GM12878 (cell line): ENCODE data around the gene ZNF526. TPM values are rescaled to one million over a fixed set of nuclear protein-coding genes. Genes with fewer than 3 reads are reported as not detected.

Experiments used
- ATAC-seq: fragments of 200-7000 bp; cut with Tn5 transposase; 3 replicates; pipeline ENCODE4 v1.9.1; 2020; ENCODE audit warnings: mild to moderate bottlenecking, moderate library complexity
- BruUV-seq: library from RNA; stranded (reverse); fragments of 400-500 nt; replicated peaks from 2 replicates; lab custom pipeline; 2021; lab: Mats Ljungman, UMichigan
- CTCF ChIA-PET: fragments of 300-600 bp; sonication (Branson Sonifier 250); formaldehyde crosslinking; extraction: SDS; loops from one replicate; lab custom pipeline; 2021; ENCODE audit warnings: inconsistent platforms; lab: Yijun Ruan, JAX
- POLR2A ChIA-PET: fragments of 350-600 bp; formaldehyde crosslinking; extraction: SDS; loops from one replicate; lab custom pipeline; 2021; ENCODE audit warnings: inconsistent platforms; lab: Charles Lee
- RAD21 ChIA-PET: fragments of 300-600 bp; sonication (Branson Sonifier 250); formaldehyde crosslinking; loops from one replicate; lab custom pipeline; 2023; ENCODE audit warnings: antibody characterized with exemption; ENCODE audit not compliant: unreplicated experiment; lab: Charles Lee
- SMC1A ChIA-PET: fragments of 300-600 bp; sonication (Branson Sonifier 250); formaldehyde crosslinking; loops from one replicate; lab custom pipeline; 2023; ENCODE audit not compliant: unreplicated experiment, uncharacterized antibody; lab: Charles Lee
- DNase-seq: peaks from one replicate; pipeline ENCODE4 v3.0.0-alpha.2; 2011; ENCODE audit warnings: low read depth, low spot score
- FAIRE-seq: peaks from 3 replicates; lab custom pipeline; 2011; peaks lifted over from hg19 to GRCh38; lab: Jason Lieb, UNC
- H2AFZ ChIP-seq: 2 replicates; pipeline ENCODE4 v1.6.0; 2011; ENCODE audit warnings: low read depth, low read length, control low read depth; ENCODE audit not compliant: control insufficient read depth
- H3K27ac ChIP-seq: 2 replicates; pipeline ENCODE4 v1.5.1; 2011; ENCODE audit warnings: control low read depth; ENCODE audit not compliant: control insufficient read depth, insufficient read depth
- H3K27me3 ChIP-seq, 2 experiments: replicated peaks in 1 of 2; 2 replicates each; pipeline versions ENCODE4 v1.6.0 to v1.6.1; 2011; ENCODE audit warnings: low read length in 1 of 2; ENCODE audit not compliant: control insufficient read depth in 2 of 2, insufficient read depth in 2 of 2
- H3K36me3 ChIP-seq, 2 experiments: 2 replicates each; pipeline ENCODE4 v1.5.1; 2011; ENCODE audit warnings: low read length in 1 of 2; ENCODE audit not compliant: control insufficient read depth in 2 of 2, insufficient read depth in 2 of 2
- H3K4me1 ChIP-seq: 2 replicates; pipeline ENCODE4 v1.6.1; 2011; ENCODE audit warnings: mild to moderate bottlenecking, low read length, moderate library complexity, mixed read lengths; ENCODE audit not compliant: control insufficient read depth, insufficient read depth
- H3K4me2 ChIP-seq: 2 replicates; pipeline ENCODE4 v1.6.0; 2011; ENCODE audit warnings: control low read depth; ENCODE audit not compliant: control insufficient read depth, insufficient read depth
- H3K4me3 ChIP-seq: fragments of 200-600 bp; sonication (generic); 2 replicates; pipeline ENCODE4 v1.5.1; 2016
- H3K79me2 ChIP-seq: 2 replicates; pipeline ENCODE4 v1.6.0; 2011; ENCODE audit warnings: low read length; ENCODE audit not compliant: control insufficient read depth, insufficient read depth
- H3K9ac ChIP-seq: 2 replicates; pipeline ENCODE4 v1.8.0; 2011; ENCODE audit warnings: low read length, control low read depth, mixed read lengths; ENCODE audit not compliant: control insufficient read depth, insufficient read depth
- H3K9me3 ChIP-seq: replicated peaks from 3 replicates; pipeline ENCODE4 v1.5.1; 2011; ENCODE audit warnings: mild to moderate bottlenecking, low read length; ENCODE audit not compliant: control insufficient read depth, insufficient read depth
- H4K20me1 ChIP-seq: 2 replicates; pipeline ENCODE4 v1.6.0; 2011; ENCODE audit not compliant: control insufficient read depth, insufficient read depth
- ATF7 ChIP-seq: fragments of 450-650 bp; IDR thresholded peaks from 2 replicates; pipeline ENCODE4 v1.6.1; 2016; ENCODE audit warnings: low read depth, mild to moderate bottlenecking
- CEBPB ChIP-seq, 2 experiments: fragments of 150-350 bp in 1 of 2; IDR thresholded peaks; 2 replicates each; pipeline ENCODE4 v1.6.1; 2012 to 2014; ENCODE audit warnings: low read depth in 2 of 2, low read length in 2 of 2, borderline replicate concordance in 1 of 2, inconsistent platforms in 1 of 2
- EP300 ChIP-seq, 2 experiments: fragments of 150-350 bp in 1 of 2; IDR thresholded peaks; 2 replicates each; pipeline ENCODE4 v1.6.1; 2011 to 2012; ENCODE audit warnings: low read depth in 2 of 2, low read length in 2 of 2, borderline replicate concordance in 1 of 2, improper control_type of control experiment in 1 of 2, inconsistent platforms in 1 of 2; ENCODE audit not compliant: control insufficient read depth in 1 of 2
- JUNB ChIP-seq: IDR thresholded peaks from 2 replicates; pipeline ENCODE4 v1.6.1; 2016; ENCODE audit warnings: antibody characterized with exemption, mild to moderate bottlenecking
- MEF2B ChIP-seq: fragments of 450-650 bp; IDR thresholded peaks from 2 replicates; pipeline ENCODE4 v1.6.1; 2018; ENCODE audit warnings: mild to moderate bottlenecking, moderate library complexity; ENCODE audit not compliant: partially characterized antibody, poor library complexity, severe bottlenecking
- SKIL ChIP-seq: fragments of 450-650 bp; IDR thresholded peaks from 2 replicates; pipeline ENCODE4 v1.6.1; 2017; ENCODE audit warnings: mild to moderate bottlenecking, low read depth, inconsistent platforms; ENCODE audit not compliant: poor library complexity, severe bottlenecking
- WGBS: methylation state at CpG from one replicate; pipeline ENCODE4 v1.1.6; 2016; ENCODE audit warnings: low lambda C conversion rate; ENCODE audit not compliant: insufficient replicate concordance, insufficient coverage; ENCODE audit errors: missing lambda C conversion rate; 5-methylcytosine and 5-hydroxymethylcytosine counted together
- in situ Hi-C: fragments of 300-500 bp; cut with MboI; formaldehyde crosslinking; loops from 9 replicates; pipeline ENCODE4 v1.14.3; 2018; ENCODE audit warnings: mixed read lengths
- intact Hi-C: fragments of 100-400 bp; cut with micrococcal nuclease; formaldehyde crosslinking; loops from one replicate; pipeline ENCODE4 v1.14.2; 2022; ENCODE audit not compliant: unreplicated experiment
- polyA plus RNA-seq, 11 experiments: library from polyadenylated mRNA; depleted of rRNA in 4 of 11; unstranded in 6 of 11; stranded (reverse) in 5 of 11; fragments of >200 nt; fragmentation: Nextera tagmentation in 4 of 11; fragmentation: Illumina TruSeq in 1 of 11; extraction: Ambion mirVana in 4 of 11; extraction: Trizol in 1 of 11; gene quantifications; 1 replicate in 1 of 11; 2 replicates in 10 of 11; pipeline versions ENCODE4 v1.2.1 to v1.2.3, GENCODE V29; 2011 to 2016; ENCODE audit warnings: inconsistent platforms in 2 of 11, missing spikeins in 2 of 11, low read depth in 1 of 11
- total RNA-seq, 4 experiments: library from RNA; depleted of rRNA in 3 of 4; stranded (reverse); fragments of >200 nt in 3 of 4; fragmentation: Illumina TruSeq in 1 of 4; extraction: Trizol in 1 of 4; gene quantifications; 2 replicates each; pipeline versions ENCODE4 v1.2.1 to v1.2.3, GENCODE V29; 2013 to 2021
- TF ChIP-seq, protein P1 (sequence below): fragments of 450-650 bp; IDR thresholded peaks from 2 replicates; pipeline ENCODE4 v1.6.1; 2016; ENCODE audit warnings: mild to moderate bottlenecking, moderate library complexity, borderline replicate concordance
- TF ChIP-seq, protein P2 (sequence below): fragments of 450-650 bp; IDR thresholded peaks from 2 replicates; pipeline ENCODE4 v1.6.1; 2017; ENCODE audit warnings: antibody characterized with exemption, mild to moderate bottlenecking, moderate library complexity

ZNF526 gene
- total and polyA plus RNA-seq, 10 of the 15 experiments (the other 5 are each of a cell fraction or from before 2014, with no cell fraction given) = 1.8 to 18.3 (median 5.5) TPM

- TF ChIP-seq JUNB = no peak
- TF ChIP-seq, protein P1, sequence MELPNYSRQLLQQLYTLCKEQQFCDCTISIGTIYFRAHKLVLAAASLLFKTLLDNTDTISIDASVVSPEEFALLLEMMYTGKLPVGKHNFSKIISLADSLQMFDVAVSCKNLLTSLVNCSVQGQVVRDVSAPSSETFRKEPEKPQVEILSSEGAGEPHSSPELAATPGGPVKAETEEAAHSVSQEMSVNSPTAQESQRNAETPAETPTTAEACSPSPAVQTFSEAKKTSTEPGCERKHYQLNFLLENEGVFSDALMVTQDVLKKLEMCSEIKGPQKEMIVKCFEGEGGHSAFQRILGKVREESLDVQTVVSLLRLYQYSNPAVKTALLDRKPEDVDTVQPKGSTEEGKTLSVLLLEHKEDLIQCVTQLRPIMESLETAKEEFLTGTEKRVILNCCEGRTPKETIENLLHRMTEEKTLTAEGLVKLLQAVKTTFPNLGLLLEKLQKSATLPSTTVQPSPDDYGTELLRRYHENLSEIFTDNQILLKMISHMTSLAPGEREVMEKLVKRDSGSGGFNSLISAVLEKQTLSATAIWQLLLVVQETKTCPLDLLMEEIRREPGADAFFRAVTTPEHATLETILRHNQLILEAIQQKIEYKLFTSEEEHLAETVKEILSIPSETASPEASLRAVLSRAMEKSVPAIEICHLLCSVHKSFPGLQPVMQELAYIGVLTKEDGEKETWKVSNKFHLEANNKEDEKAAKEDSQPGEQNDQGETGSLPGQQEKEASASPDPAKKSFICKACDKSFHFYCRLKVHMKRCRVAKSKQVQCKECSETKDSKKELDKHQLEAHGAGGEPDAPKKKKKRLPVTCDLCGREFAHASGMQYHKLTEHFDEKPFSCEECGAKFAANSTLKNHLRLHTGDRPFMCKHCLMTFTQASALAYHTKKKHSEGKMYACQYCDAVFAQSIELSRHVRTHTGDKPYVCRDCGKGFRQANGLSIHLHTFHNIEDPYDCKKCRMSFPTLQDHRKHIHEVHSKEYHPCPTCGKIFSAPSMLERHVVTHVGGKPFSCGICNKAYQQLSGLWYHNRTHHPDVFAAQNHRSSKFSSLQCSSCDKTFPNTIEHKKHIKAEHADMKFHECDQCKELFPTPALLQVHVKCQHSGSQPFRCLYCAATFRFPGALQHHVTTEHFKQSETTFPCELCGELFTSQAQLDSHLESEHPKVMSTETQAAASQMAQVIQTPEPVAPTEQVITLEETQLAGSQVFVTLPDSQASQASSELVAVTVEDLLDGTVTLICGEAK = no peak
Measured at GRCh38 chr19:42214810-42215485, 5.2 kb upstream of the ZNF526 start (continued).

DNA sequence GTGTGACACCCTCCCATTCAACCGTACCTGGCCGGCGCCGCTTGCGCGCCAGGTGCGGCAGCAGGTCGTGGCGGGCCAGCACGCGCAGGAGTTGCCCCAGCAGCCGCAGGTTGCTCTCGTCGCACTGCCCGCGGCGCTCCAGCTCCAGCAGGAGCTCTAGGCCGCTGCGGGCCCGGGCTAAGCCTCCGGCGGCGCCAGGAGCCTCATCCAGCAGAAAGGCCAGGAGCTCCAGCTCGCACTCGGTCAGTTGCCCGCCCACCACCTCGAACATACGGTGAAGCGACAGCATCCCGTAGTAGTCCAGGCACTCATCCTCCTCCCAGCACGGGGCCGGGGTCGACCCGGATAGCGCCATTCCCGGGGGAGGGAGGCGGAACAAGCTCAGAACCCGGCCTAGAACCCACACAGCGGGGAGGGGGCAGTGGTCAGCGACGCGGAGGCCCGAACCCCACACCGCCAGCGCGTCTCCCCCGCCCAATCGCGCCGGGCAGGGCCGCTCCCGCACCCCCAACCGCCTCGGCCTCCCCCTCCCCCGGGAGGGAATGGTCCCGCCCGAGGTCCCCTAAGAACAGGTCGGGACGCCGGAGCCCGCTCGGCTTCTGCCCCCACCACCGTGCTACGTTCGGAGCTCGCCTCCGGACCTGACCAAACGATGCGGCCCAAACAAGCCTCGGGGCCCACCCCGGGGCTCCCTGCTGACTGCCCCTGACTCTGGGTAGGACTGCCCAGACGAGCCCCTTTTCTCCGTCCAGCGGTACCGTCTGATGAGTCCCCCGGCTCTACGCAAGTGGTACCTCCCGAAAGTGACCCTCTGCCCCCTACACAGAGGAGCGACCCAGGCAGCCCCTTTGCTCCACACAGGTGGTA lies 3.2 kb upstream of the ZNF526 start:
- ChIA-PET POLR2A (interaction anchor here (1.0 to 4.4 kb wide), 8 partner anchors 15 to 358 kb away, joined by 3 to 22 read pairs (median 4); partner anchors contain the start of gene GSK3A), SMC1A (interaction anchor here (0.6 to 4.6 kb wide), 5 partner anchors 14 to 84 kb away, joined by 3 to 19 read pairs (median 5); partner anchors contain the start of gene POU2F2), RAD21 (interaction anchor here (0.9 to 3.5 kb wide), 4 partner anchors 16 to 88 kb away, joined by 3 to 23 read pairs (median 4); partner anchors contain the start of gene GSK3A), CTCF (interaction anchor here (0.6 to 1.7 kb wide), 7 partner anchors 9 to 203 kb away, joined by 3 to 5 read pairs (median 3); no protein-coding TSS in a partner anchor)
- no TSS peak for BruUV-seq
- intact Hi-C loops (loop anchor here (2.0 kb wide), 1 partner anchor 16 kb away; no protein-coding TSS in a partner anchor), in situ Hi-C loops (no loop called here)
- WGBS = 2% methylated on average over 67 of the region's 79 CpGs
- no peaks in the 10 kb centered on the region for H3K27me3 ChIP-seq
- peak overlapping the region; percentile 71 for H3K9ac ChIP-seq
- peak overlapping the region; percentile 85 for H3K4me2 ChIP-seq
- no peaks in the 10 kb centered on the region for H3K9me3 ChIP-seq
- no peak for DNase-seq
- peak; percentile 13 for ATAC-seq
- H3K79me2 ChIP-seq = peaks cover 53% of the 10 kb centered on the region
- peaks cover 0 to 8% of the 10 kb centered on the region in 2 experiments; a peak in 2 of 4 replicates for H3K36me3 ChIP-seq
- peak overlapping the region; percentile 63 for H3K27ac ChIP-seq
- peak overlapping the region; percentile 24 for H2AFZ ChIP-seq
- no peak for FAIRE-seq
- H3K4me3 ChIP-seq = peak overlapping the region; percentile 94
- H4K20me1 ChIP-seq = no peaks in the 10 kb centered on the region
- peaks cover 18% of the 10 kb centered on the region for H3K4me1 ChIP-seq
- no peak for TF ChIP-seq MEF2B
- TF ChIP-seq CEBPB (IDR thresholded peaks at IDR 0.05; ENCODE audit: borderline replicate concordance in 1 of 2, low read depth in 2 of 2, low read length in 2 of 2) = no peak
- no peak for TF ChIP-seq SKIL
- TF ChIP-seq EP300 (IDR thresholded peaks at IDR 0.05; ENCODE audit: borderline replicate concordance in 1 of 2, control insufficient read depth in 1 of 2, low read depth in 2 of 2, low read length in 2 of 2) = no peak
- TF ChIP-seq, protein P2, sequence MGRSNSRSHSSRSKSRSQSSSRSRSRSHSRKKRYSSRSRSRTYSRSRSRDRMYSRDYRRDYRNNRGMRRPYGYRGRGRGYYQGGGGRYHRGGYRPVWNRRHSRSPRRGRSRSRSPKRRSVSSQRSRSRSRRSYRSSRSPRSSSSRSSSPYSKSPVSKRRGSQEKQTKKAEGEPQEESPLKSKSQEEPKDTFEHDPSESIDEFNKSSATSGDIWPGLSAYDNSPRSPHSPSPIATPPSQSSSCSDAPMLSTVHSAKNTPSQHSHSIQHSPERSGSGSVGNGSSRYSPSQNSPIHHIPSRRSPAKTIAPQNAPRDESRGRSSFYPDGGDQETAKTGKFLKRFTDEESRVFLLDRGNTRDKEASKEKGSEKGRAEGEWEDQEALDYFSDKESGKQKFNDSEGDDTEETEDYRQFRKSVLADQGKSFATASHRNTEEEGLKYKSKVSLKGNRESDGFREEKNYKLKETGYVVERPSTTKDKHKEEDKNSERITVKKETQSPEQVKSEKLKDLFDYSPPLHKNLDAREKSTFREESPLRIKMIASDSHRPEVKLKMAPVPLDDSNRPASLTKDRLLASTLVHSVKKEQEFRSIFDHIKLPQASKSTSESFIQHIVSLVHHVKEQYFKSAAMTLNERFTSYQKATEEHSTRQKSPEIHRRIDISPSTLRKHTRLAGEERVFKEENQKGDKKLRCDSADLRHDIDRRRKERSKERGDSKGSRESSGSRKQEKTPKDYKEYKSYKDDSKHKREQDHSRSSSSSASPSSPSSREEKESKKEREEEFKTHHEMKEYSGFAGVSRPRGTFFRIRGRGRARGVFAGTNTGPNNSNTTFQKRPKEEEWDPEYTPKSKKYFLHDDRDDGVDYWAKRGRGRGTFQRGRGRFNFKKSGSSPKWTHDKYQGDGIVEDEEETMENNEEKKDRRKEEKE = peak; percentile 80; the same call in 1 of the 2 replicates
- TF ChIP-seq ATF7 = peak; percentile 67
